Frontal cortex (tissue), 4 donors: ENCODE data around the gene SEMA4C. TPM values are rescaled to one million over a fixed set of nuclear protein-coding genes. Genes with fewer than 3 reads are reported as not detected.
"Not testable (repeated sequence)": the region's sequence is repeated elsewhere in the genome, so short reads cannot be mapped to it uniquely, and the experiment has no call there.

Source experiments
- DNase-seq, 2 donors: peaks; one replicate each; pipeline ENCODE4 v3.0.0; 2012; ENCODE audit warnings: low spot score in 2 of 2
- FAIRE-seq: peaks from 2 replicates; lab custom pipeline; 2012; peaks lifted over from hg19 to GRCh38; lab: Jason Lieb, UNC
- total RNA-seq: library from RNA; depleted of rRNA; stranded (reverse); fragments of >200 nt; gene quantifications from one replicate; pipeline ENCODE4 v1.2.3, GENCODE V29; 2014
- donor health status: control.
- donor health status: control.
- donor health status: control.

SEMA4C gene
- total RNA-seq, 1 donor from 2014 or later: 52.6 TPM

GRCh38 chr2:96898641-96899412, 28.9 kb upstream of the SEMA4C start:
- FAIRE-seq (no peak), DNase-seq (no peak)

DNA sequence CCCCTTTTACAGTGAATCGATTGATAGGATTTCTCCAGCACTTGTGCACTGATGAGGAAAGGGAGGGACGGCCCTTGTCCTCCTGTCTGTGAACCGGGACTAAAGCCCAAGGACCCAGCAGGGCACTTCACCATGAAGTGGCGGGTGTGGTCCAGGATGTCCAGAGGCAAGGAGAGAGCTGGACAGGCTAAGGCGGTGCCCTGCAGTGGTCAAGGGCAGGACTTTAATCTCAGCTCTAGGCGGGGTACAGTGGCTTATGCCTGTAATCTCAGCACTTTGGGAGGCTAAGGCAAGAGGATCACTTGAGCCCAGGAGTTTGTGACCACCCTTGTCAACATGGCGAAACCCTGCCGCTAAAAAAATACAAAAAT, 28.2 kb upstream of the SEMA4C start:
- FAIRE-seq: no peak
- DNase-seq: no peak

DNA sequence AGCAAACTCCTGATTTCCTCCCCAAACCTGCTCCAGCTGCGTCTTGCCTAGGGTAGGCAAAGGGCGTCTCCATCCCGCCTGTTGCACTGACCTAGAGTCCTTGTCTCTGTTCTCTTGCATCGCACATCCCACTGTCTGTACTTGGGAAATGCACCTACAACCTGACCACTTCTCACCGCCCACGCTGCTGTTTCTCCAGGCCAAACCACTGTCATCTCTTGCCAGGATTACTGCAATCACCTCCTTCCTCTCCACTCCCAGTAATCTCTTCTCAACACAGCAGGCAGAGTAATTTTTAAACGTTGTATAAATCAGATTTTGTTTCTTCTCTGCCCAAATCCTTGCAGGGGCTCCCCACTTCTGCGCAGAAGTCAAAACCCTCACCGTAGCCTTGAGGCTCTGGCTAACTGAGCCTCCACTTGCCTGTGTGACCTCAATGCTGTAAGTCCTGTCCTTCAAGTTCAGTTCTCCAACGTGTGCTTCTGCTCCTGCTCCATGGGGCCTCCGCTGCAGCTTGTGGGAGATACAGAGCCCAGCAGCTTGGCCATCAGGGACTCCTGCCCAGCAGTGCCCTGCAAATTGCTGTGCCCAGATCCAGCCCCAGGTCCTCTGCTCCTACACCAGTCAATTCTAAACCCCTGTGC, 27.7 kb upstream of the SEMA4C start:
- no peak for DNase-seq
- no peak for FAIRE-seq

- FAIRE-seq: no peak
- no peak for DNase-seq
Measured at GRCh38 chr2:96895746-96896651, 26.1 kb upstream of the SEMA4C start.

- FAIRE-seq (no peak), DNase-seq (no peak)
Measured at GRCh38 chr2:96895032-96895745, 25.3 kb upstream of the SEMA4C start.

DNA sequence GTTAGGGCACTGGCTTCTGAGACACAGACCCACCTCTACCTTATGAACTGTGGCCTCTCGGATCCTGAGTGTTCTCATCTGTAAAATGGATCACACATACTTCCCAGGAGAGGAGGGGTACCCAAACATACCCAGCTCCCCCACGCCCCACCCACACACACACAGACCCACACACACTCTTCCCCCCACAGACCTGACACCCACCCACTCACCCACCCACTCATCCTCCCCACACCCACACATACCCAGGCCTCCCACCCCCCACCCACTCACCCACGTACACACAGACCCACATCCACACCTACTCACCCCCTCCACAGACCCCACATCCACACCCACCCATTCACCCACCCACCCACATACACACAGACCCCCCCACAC, 24.3 kb upstream of the SEMA4C start:
- DNase-seq: no peak
- FAIRE-seq: no peak

- DNase-seq (no peak), FAIRE-seq (no peak)
Measured at GRCh38 chr2:96893289-96894150, 23.6 kb upstream of the SEMA4C start.

- FAIRE-seq (no peak), DNase-seq (no peak)
Measured at GRCh38 chr2:96891591-96892333, 21.9 kb upstream of the SEMA4C start.

DNA sequence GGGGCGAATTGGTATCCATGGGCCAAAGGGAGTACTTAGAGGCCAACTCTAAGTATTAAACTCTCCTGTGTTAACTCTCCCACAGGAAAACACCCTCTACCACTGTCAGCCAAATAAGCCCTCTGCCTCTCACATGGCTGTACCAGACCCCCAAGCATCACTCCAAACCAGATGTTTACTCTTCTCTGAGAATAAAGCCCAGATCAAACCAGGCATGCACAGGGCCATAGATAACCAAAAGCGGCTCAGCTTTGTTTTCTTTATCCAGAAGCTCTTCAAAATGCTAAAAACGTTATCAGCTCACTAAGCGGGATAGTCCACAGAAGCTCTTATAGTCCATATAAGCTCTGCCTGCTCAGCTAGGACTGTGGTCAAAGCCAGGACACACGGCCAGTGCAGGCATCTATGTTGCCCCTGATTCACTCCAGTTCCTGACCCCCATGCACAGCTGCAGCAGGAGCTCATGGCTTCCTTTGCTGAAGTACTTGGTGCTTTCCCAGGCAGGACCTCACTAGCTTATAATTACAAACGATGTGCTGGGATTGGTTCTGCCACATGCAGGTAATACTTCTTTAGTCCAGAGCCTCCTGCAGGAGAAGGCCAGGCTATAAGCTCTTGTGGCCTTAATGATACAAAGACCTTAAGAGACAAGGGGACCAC, 21.0 kb upstream of the SEMA4C start:
- DNase-seq (no peak), FAIRE-seq (no peak)

GRCh38 chr2:96890252-96890651, 20.4 kb upstream of the SEMA4C start:
- no peak for FAIRE-seq
- DNase-seq: no peak

DNA sequence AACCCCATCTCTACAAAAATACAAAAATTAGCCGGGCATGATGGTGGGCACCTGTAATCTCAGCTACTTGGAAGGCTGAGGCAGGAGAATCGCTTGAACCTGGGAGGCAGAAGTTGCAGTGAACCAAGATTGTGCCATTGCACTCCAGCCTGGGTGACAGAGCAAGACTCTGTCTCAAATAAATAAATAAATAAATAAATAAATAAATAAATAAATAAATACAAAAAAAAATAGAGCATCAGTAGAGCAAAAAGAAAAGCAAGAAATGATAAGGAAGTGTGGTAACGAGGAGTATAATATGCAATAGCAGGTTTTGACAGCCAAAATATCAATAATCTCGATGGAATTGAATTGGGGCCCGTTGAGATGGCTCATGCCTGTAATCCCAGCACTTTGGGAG, 19.6 kb upstream of the SEMA4C start:
- not testable (repeated sequence) for DNase-seq, FAIRE-seq

DNA sequence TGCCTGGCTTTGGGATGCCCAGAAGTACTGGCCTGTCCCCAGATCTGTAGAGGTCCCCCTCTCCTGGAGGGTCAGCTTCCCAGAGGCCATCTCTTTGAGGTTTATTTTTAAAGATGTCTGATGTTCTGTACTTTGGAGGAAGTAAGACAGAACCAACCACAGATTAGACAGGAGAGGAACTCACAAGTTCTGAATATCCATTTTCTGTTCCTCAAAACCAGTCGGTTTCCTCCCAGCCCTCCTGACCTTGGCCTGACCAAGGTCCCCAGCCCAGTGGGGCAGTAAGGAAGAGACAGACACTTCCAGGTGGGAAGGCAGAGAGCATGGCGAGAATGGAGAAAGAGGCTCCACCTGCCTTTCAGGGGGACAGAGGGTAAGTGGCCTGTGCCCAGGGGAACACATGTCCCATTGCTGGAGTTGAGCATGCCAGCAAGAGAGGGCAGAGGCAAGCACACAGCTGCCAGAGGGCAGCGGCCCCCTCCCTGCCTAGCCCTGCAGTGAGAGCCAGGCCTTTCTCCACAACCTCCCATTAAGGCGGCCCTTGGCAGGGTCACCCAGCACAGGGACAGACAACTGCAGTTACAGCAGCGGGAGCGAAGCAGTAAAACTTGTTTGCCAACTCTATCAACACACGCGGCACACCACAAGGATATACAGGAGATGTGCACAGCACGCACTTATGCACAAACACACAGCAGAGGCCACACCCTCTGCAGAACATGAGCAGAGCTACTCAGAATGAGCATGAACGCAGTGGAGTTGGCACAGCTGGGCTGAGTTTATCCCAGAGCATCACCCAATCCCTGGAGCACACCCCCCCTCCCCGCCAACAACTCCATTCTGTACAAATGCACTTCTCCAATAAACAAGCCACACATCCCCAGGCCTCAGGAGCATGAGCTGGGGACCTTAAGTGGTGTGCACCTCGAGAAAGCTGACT, 18.5 kb upstream of the SEMA4C start:
- FAIRE-seq (no peak), DNase-seq (peak in 1 of 2 donors; percentile 59)

- DNase-seq: no peak
- FAIRE-seq: no peak
Measured at GRCh38 chr2:96887493-96888012, 17.7 kb upstream of the SEMA4C start.

- DNase-seq (no peak), FAIRE-seq (no peak)
Measured at GRCh38 chr2:96885432-96886347, 15.8 kb upstream of the SEMA4C start.

DNA sequence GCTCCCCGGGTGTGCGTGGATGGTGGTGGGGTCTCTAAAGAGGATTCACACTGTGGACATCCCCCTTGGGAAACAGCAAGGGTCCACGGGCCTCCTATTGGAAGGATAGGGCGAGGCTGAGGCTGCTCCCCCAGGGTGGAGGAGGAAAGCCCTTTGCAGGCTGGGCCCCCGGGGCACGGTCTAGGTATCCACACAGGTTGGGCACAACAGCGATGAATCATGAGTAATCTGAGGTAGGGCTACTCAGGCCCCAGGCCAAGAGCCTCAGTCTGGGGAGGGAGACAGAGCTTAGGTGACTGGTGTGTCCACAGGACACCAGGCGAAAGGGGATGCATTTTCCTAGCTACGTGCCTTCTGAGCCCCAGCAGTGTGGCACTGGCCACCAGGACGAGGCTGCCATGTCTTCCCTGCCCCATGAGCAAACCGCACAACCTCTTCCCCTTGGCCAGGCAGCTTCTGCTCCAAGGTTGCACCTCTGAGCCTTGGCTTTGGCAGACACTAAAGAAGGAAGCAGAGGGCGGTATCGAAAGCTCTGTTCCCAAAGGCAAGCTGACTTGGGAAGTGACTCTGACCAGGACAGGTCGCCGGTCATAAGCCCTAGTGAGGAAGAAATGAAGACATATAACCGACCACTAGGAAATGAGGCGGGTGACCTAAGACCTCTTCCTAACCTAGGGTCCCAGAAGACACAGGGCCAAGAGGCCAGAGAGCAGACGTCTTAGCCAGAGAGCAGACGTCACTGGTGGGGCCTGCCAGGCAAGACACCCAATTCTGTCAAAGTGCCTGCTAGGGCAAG, 14.6 kb upstream of the SEMA4C start:
- FAIRE-seq: no peak
- no peak for DNase-seq
